Caki2 (cell line): ENCODE data around the gene TBC1D3B. TPM values are rescaled to one million over a fixed set of nuclear protein-coding genes. Genes with fewer than 3 reads are reported as not detected.
"Not testable (repeated sequence)": the region's sequence is repeated elsewhere in the genome, so short reads cannot be mapped to it uniquely, and the experiment has no call there.

Experiments
- DNase-seq: peaks from one replicate; pipeline ENCODE4 v3.0.0-alpha.2; 2015; ENCODE audit warnings: low read depth
- in situ Hi-C: cut with HindIII; loops from 2 replicates; pipeline ENCODE4 v1.10.0; 2016; ENCODE audit warnings: low sequenced_read_pairs, low pct_unique_long_range_greater_than_20kb, mixed read lengths
- total RNA-seq: library from RNA; depleted of rRNA; stranded (reverse); fragments of >200 nt; shearing (Covaris generic); gene quantifications from 2 replicates; pipeline ENCODE4 v1.2.3, GENCODE V29; 2014; ENCODE audit warnings: low replicate concordance

The TBC1D3B gene
- total RNA-seq, 1 experiment from 2014 or later, result 0.95 TPM

- no peak for DNase-seq
- in situ Hi-C loops, result no loop called here
Measured at GRCh38 chr17:36204724-36205500, 28.5 kb upstream of the TBC1D3B start.

- in situ Hi-C loops, result no loop called here
- no peak for DNase-seq
Measured at GRCh38 chr17:36203335-36203734, 26.9 kb upstream of the TBC1D3B start.

- in situ Hi-C loops, DNase-seq: not testable (repeated sequence)
Measured at GRCh38 chr17:36201506-36201905, 25.1 kb upstream of the TBC1D3B start.

GRCh38 chr17:36201102-36201501, 24.7 kb upstream of the TBC1D3B start:
- in situ Hi-C loops, DNase-seq: not testable (repeated sequence)

DNA sequence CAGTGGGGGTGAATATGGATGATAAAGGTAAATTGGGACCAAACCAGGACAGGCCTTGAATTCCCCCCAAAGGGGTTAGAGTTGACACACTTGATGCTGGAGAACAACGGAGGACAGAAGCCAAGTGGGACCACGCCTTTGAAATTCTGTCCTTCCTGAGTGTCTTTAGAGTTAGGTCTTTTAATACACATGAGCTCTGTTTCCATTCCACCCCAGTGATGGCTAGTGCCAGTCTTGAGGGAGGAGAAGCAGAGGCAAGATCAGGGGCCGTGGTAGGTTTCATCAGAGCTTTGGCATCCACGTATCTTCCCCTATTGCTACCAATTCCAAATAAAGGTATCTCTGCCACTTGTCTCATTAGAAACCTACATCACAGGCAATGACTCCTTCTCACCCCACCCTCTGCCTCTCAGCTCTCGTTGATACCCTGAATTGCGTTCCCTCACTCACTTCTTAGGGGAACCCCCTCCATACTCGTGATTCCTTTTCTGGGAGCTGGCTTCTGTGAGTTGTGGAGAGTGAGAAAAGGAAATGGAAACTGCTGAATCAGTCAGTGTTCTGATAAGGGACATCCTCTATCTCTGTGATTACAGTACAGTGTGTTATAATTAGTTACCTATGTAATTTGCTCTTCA, 22.5 kb upstream of the TBC1D3B start:
- in situ Hi-C loops, result no loop called here
- no peak for DNase-seq

DNA sequence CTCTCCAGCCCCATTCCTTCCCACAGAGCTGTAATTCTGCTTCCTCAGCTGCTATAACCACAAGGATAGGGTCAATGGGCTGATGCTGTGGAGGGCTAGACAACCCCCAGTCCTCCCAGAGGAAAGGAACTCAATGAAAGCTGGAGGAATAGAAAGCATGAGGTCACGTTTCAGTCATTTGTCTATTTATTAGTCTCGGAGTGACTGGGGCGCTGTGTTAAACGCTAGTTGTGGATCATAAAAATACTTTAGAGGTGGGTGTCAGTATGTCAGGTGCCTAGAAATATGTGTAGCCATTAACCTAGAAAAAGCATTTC, 20.9 kb upstream of the TBC1D3B start:
- in situ Hi-C loops, result no loop called here
- no peak for DNase-seq

DNA sequence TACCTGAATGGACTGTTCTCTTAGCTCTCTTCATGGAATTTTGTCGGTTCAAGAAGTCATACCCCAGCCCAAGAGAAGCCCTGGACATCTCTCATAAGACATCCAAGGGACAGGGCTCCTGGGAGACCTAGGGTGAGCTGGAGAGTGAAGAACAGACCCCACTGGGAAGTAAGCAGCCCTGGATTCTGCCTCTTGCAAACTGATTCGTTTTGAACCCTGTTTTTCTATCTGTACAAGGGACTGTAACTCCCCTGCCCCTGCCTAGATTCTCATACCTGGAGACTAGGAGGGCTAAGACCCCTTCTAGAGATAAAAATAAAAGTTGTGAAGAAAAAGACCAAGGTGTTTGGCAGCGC, 19.7 kb upstream of the TBC1D3B start:
- DNase-seq, result no peak
- in situ Hi-C loops, result no loop called here

DNA sequence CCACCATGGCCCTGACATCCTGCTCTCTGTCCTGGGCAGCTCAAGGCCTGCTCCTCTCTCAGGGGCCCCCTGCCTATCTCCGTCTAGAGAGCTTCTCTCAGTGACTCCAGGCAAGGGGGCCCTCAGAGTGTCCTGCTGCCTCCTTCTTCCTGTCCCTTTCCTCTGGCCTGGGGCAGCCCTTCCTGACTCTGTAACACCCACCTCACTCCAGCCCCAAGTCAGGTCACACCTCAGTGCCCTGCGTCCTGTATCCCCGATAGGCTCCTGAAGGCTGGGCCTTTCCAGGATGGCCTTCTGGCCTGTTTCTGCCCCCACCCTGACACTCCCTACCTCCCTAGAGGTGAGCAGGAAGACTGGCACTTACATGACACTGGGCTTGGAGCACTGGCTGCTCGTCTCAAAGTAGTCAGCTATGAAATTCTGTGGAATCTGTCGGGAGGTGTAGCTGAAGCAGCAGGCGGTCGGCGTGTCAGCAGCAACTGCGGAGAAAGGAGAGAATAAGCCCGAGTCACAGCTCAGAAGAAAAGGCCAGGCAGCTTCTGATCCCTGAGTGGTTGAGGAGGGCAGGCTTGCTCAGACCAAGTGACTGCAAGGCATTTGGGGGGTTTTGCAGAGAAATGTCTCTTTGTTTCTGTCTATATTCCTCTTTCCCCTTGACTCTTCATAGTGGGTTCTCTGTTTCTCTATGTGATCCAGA, 19.1 kb upstream of the TBC1D3B start:
- no peak for DNase-seq
- in situ Hi-C loops, result no loop called here

DNA sequence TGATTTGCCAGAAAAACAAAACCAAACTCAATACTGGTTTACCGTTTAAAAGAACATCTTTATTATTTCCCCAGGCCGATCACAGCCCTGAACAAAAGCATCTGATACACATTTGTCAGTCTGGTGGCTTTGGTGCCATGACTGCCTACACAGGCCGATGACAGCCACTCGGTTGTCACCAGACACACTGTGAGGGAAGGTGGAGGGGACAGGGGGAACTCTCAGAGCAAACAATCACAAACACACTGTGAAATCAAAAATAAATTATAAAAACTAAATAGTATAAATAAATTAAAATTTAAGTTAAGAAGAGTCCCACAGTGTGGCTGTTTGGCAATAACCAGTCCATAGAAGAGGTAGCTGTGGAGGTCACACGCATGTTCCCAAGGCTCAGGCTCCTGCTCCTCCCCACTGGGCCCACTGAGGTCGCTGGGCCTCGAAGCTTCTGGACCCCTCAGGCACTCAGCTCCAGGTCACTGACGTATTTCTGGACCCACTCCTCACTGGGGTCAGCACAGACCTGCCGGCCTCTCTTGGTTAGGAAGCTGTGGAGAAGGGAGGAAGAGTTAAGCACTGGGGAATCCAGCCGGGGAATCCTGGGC, 18.5 kb upstream of the TBC1D3B start:
- DNase-seq, in situ Hi-C loops: not testable (repeated sequence)

DNA sequence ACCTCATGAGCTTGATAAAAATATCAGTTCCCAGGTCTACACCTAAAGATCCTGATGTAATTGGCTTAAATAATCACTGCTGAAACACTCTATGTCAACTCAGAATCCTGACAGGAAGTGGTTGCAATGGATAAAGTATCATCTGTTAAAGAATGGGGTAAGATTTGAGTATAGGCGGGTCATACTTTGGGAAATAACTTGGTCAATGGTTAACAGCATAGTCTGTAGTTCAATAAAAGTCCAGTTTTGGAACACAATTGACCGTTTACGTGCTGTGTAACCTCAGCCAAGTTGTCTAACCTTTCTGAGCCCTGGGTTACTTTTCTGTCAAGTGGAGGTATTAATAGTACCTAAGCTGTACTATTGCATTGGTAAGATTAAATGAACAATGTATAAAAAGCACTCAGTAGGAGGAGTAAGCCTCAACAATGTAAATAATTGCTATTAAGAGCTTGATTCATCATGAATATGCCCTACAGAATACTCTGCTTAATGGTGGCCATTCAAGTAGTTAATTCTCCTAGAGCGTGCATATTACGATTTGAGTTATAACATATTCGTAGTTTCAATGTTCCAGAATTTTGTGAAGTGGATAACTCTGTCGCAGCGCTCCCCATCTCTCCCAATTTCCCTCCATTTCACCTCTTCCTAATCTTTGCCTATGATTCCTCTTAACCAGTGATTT, 17.9 kb upstream of the TBC1D3B start:
- DNase-seq, in situ Hi-C loops: not testable (repeated sequence)

GRCh38 chr17:36193216-36193775, 16.9 kb upstream of the TBC1D3B start:
- DNase-seq, result no peak
- in situ Hi-C loops, result no loop called here

DNA sequence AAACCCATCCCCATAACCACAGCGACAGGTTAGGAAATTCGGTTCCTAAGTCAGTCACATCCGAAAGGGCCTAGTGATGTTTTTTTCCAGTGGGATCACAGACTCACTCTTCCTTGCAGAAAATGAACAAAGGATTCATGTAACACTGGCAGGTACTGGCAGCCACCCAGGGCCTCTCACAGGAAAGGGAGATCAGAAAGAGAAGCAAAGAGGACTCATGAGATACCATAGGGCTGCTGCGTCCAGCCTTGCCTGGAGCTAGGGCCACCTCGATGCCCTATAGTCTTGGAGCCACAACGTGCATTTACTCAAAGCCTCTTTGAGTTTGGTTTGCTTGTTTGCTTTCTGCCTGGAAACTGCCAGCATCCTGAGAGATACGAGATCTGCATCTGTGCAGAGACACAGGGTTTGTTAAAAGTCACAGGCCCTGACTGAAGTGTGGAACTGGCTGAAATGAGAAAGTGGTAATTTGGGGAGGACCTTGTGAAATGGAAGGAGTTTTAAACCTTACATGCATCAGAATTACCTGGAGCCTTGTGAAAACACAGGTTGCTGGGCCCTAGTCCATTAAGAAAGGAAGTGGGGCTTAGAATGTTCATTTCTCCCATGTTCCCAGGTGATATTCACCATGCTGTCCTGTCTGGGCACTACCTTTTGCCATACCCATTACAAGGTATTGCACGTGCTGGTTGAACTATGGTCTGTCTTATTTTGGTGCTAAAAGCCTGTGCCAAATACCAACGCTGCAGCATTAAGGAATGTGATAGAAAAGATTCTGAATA, 14.3 kb upstream of the TBC1D3B start:
- DNase-seq, in situ Hi-C loops: not testable (repeated sequence)

DNA sequence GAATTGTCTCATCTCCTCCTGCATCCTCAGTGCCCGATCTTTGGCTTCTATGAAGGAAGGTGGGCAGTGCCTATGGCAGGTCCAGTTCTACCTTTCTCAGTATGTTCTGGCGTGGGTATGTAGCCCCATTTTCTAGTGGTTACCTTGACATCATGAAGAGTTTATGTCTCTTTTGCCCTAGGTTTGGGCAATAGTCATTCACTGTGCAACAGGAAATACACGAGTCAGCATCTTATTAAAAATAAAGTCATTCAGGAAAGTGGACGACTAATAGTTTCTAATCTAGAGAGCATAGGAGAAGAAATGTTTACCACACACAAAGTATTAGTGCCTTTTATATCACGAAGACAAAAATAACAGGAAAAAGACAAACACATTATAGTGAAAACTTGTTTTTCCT, 13.6 kb upstream of the TBC1D3B start:
- in situ Hi-C loops, DNase-seq: not testable (repeated sequence)

DNA sequence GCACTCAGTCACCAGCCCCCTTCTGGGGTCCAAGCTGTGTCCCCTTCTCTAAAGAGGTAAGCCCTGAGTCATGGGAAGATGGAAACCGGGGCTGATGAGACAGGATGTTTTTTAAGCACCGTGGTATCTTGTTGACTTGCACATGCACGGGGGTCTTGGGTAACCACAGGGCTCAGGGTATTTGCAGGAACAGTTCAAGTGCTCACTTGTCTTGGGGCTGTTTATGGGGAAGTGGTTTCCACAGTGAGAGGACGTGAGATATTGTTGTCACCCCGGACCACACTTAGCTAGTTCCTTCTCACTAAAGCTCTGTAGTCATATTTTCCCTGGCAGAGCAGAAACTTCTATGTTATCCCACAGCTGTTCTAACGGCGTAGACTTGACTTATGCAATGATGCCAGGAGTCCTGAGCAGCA, 12.5 kb upstream of the TBC1D3B start:
- in situ Hi-C loops, result no loop called here
- DNase-seq, result no peak

GRCh38 chr17:36187943-36188665, 11.7 kb upstream of the TBC1D3B start:
- DNase-seq, in situ Hi-C loops: not testable (repeated sequence)

- in situ Hi-C loops, DNase-seq: not testable (repeated sequence)
Measured at GRCh38 chr17:36186810-36187763, 10.7 kb upstream of the TBC1D3B start.
